Ishikawa (cell line): Measurements from ENCODE around the gene LRRC47.

Source experiments
- EP300 ChIP-seq: IDR thresholded peaks from 2 replicates; pipeline ENCODE4 v1.6.1; 2012; ENCODE audit warnings: borderline replicate concordance
- RAD21 ChIP-seq: IDR thresholded peaks from 2 replicates; pipeline ENCODE4 v1.6.1; 2012; ENCODE audit warnings: low read depth
- TAF1 ChIP-seq: IDR thresholded peaks from 2 replicates; pipeline ENCODE4 v1.6.1; 2012; ENCODE audit warnings: low read depth, mild to moderate bottlenecking
- ZBTB7A ChIP-seq: IDR thresholded peaks from 2 replicates; pipeline ENCODE4 v1.6.1; 2012; ENCODE audit warnings: low read depth

DNA sequence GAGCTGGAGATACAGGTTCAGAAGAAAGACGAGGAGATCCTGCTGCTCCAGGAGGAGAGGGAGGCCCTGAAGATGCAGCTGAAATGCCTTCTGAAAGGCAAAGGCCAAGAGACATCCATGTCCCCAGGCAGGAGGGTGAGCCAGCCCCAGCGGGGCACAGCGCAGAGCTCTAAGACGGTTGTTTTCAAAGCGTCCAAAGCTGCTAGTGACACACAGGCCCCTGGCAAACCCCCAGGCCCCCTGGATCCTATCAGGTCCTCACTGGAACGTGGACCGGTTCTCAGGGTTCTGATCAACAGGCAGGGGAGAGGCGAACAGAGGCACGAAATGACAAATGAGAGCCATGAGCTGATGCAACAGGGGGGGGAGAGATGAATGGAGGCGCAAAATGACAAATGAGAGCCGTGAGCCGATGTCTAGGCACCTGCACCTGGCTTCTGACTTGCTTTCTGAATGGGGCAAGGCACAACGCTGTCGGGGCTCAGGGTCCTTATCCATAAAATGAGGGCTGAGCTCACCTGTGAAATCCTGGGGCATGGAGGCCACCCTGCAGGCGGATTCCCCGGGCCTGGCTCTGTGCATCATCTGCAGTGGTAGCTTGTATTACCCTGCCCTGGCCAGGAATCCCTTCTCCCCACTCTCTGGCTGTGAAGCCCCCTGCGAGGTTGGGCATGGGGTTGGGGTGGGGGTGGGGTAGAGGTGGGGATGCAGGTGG lies 34.8 kb downstream of the LRRC47 start:
- TF ChIP-seq TAF1 (no peak), RAD21 (no peak), ZBTB7A (no peak), EP300 (no peak)
